Natural killer cell (primary cell): ENCODE measurements around the gene ATP2C2. TPM values are rescaled to one million over a fixed set of nuclear protein-coding genes. Genes with fewer than 3 reads are reported as not detected.

Experiments used
- ATAC-seq, 3 donors: fragments of 150-1000 bp in 2 of 3; fragments of 200-7000 bp in 1 of 3; cut with Tn5 transposase; 1 replicate in 1 of 3; 2 replicates in 2 of 3; pipeline ENCODE4 v1.10.0; 2021; ENCODE audit warnings: mild to moderate bottlenecking in 2 of 3, moderate library complexity in 2 of 3
- DNase-seq, 2 donors: peaks; one replicate each; pipeline versions ENCODE4 v3.0.0 to v3.0.0-alpha.2; 2013 to 2021; ENCODE audit warnings: mixed read lengths in 1 of 2
- H3K27ac ChIP-seq: one replicate; pipeline ENCODE4 v1.5.1; 2013; ENCODE audit warnings: mild to moderate bottlenecking, low read length
- H3K27me3 ChIP-seq: one replicate; pipeline ENCODE4 v1.6.1; 2013; ENCODE audit warnings: low read length; ENCODE audit not compliant: control insufficient read depth, insufficient read depth
- H3K36me3 ChIP-seq: one replicate; pipeline ENCODE4 v1.6.1; 2013; ENCODE audit warnings: low read length; ENCODE audit not compliant: control insufficient read depth, insufficient read depth
- H3K4me1 ChIP-seq: one replicate; pipeline ENCODE4 v1.6.1; 2013; ENCODE audit warnings: low read length; ENCODE audit not compliant: control insufficient read depth, insufficient read depth
- H3K4me3 ChIP-seq: one replicate; pipeline ENCODE4 v1.5.1; 2013; ENCODE audit warnings: low read length
- H3K9me3 ChIP-seq: one replicate; pipeline ENCODE4 v1.6.1; 2013; ENCODE audit warnings: low read length; ENCODE audit not compliant: control insufficient read depth, insufficient read depth
- H3K27ac Mint-ChIP-seq, 2 donors: one replicate each; pipeline ENCODE4 v1.8.0; 2022; ENCODE audit warnings: mild to moderate bottlenecking in 2 of 2, mixed read lengths in 2 of 2, moderate library complexity in 1 of 2
- H3K27me3 Mint-ChIP-seq, 2 donors: one replicate each; pipeline ENCODE4 v1.8.0; 2022; ENCODE audit warnings: low read depth in 2 of 2, mixed read lengths in 2 of 2
- H3K36me3 Mint-ChIP-seq: one replicate; pipeline ENCODE4 v1.8.0; 2022; ENCODE audit warnings: mixed read lengths
- H3K4me1 Mint-ChIP-seq, 2 donors: one replicate each; pipeline ENCODE4 v1.8.0; 2022; ENCODE audit warnings: mixed read lengths in 2 of 2
- H3K4me3 Mint-ChIP-seq: one replicate; pipeline ENCODE4 v1.8.0; 2022; ENCODE audit warnings: mild to moderate bottlenecking, moderate library complexity, mixed read lengths
- H3K9me3 Mint-ChIP-seq, 2 donors: one replicate each; pipeline ENCODE4 v1.8.0; 2022; ENCODE audit warnings: mixed read lengths in 2 of 2
- CTCF ChIP-seq: fragments of 200-600 bp; IDR thresholded peaks from one replicate; pipeline ENCODE4 v1.8.0; 2022; ENCODE audit warnings: antibody characterized with exemption
- WGBS: methylation state at CpG from one replicate; pipeline ENCODE4 v1.1.7; 2013; ENCODE audit warnings: missing lambda C conversion rate; ENCODE audit not compliant: insufficient coverage; 5-methylcytosine and 5-hydroxymethylcytosine counted together
- intact Hi-C: fragments of 100-400 bp; cut with micrococcal nuclease; formaldehyde crosslinking; loops from one replicate; pipeline ENCODE4 v1.14.2; 2022
- total RNA-seq, 4 donors: library from RNA; stranded (reverse); fragments of 120-200 nt in 1 of 4; gene quantifications; one replicate each; pipeline versions ENCODE4 v1.2.3 to v1.2.4, GENCODE V29; 2013 to 2022

The ATP2C2 gene
- total RNA-seq, 3 donors from 2014 or later (not counting 1 experiment from before 2014, with no cell fraction given): not detected

DNA sequence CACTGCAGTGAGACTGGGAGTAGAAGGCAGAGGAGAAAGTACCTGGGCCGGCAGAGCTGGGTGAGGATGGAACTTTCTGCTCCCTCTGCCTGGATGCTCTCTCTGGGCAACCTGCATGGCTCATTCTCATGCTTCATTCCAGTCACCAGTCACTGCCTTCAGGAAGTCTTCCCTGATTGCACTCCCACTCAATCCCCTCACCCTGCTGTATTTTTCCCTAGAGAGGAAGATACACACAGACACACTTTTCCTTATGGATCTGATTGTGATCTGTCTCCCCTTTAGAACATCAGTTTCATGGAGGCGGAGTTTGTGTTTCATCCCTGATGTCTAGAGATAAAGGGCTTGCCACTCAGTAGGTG is 91.2 kb downstream of the ATP2C2 start:
- Mint-ChIP-seq H3K4me3 (no peak overlapping the region), H3K9me3 (no peaks in the 10 kb centered on the region), H3K27me3 (no peaks in the 10 kb centered on the region), H3K36me3 (no peaks in the 10 kb centered on the region), H3K4me1 (no peaks in the 10 kb centered on the region), H3K27ac (no peak overlapping the region)
- no peaks in the 10 kb centered on the region for H3K36me3 ChIP-seq
- TF ChIP-seq CTCF: no peak
- H3K4me1 ChIP-seq: no peaks in the 10 kb centered on the region
- H3K9me3 ChIP-seq: no peaks in the 10 kb centered on the region
- WGBS: 100% methylated on average over 2 of the region's 2 CpGs
- no peak overlapping the region for H3K27ac ChIP-seq
- no peaks in the 10 kb centered on the region for H3K27me3 ChIP-seq
- DNase-seq (no peak), ATAC-seq (no peak)
- intact Hi-C loops: no loop called here
- no peak overlapping the region for H3K4me3 ChIP-seq

- H3K36me3 ChIP-seq: no peaks in the 10 kb centered on the region
- no peaks in the 10 kb centered on the region for H3K27me3 ChIP-seq
- no peak overlapping the region for H3K4me3 ChIP-seq
- DNase-seq (no peak), ATAC-seq (no peak)
- no peaks in the 10 kb centered on the region for H3K4me1 ChIP-seq
- 90% methylated on average over 14 of the region's 14 CpGs for WGBS
- intact Hi-C loops: no loop called here
- H3K27ac ChIP-seq: no peak overlapping the region
- no peak overlapping the region for H3K4me3 Mint-ChIP-seq
- H3K9me3 ChIP-seq: no peaks in the 10 kb centered on the region
- no peaks in the 10 kb centered on the region for H3K36me3 Mint-ChIP-seq
- H3K9me3 Mint-ChIP-seq: no peaks in the 10 kb centered on the region
- H3K4me1 Mint-ChIP-seq: no peaks in the 10 kb centered on the region
- H3K27ac Mint-ChIP-seq: no peak overlapping the region
- no peak for TF ChIP-seq CTCF
- peaks cover 0 to 2% of the 10 kb centered on the region in 2 donors for H3K27me3 Mint-ChIP-seq
These were observed 91.6 kb downstream of the ATP2C2 start for GRCh38 chr16:84459941-84460405.

- H3K27ac Mint-ChIP-seq: no peak overlapping the region
- peaks cover 0 to 2% of the 10 kb centered on the region in 2 donors for H3K27me3 Mint-ChIP-seq
- no peak for ATAC-seq
These were observed 92.2 kb downstream of the ATP2C2 start for GRCh38 chr16:84460406-84461028.

More at GRCh38 chr16:84460406-84461028, 92.2 kb downstream of the ATP2C2 start:
- TF ChIP-seq CTCF: no peak
- 84% methylated on average over 20 of the region's 20 CpGs for WGBS
- Mint-ChIP-seq H3K9me3 (no peaks in the 10 kb centered on the region), H3K4me1 (no peaks in the 10 kb centered on the region), H3K36me3 (no peaks in the 10 kb centered on the region), H3K4me3 (no peak overlapping the region)
- H3K9me3 ChIP-seq: no peaks in the 10 kb centered on the region
- intact Hi-C loops: no loop called here
- no peaks in the 10 kb centered on the region for H3K4me1 ChIP-seq
- H3K27ac ChIP-seq: no peak overlapping the region
- DNase-seq: no peak
- no peak overlapping the region for H3K4me3 ChIP-seq
- no peaks in the 10 kb centered on the region for H3K36me3 ChIP-seq
- H3K27me3 ChIP-seq: no peaks in the 10 kb centered on the region
